Activated T-cell treated with anti-CD3 and anti-CD28 coated beads, Interleukin-2, amount 50 U/mL, for 48 hours (primary cell): Measurements from ENCODE around the gene SALL4.
"Not testable (repeated sequence)": the region's sequence is repeated elsewhere in the genome, so short reads cannot be mapped to it uniquely, and the experiment has no call there.

Source experiments
- DNase-seq, 2 experiments: peaks; one replicate each; pipeline ENCODE4 v3.0.0-alpha.2; 2020

Gene SALL4

GRCh38 chr20:51763965-51764602, 38.2 kb downstream of the SALL4 start:
- DNase-seq = no peak

GRCh38 chr20:51760905-51761546, 41.3 kb downstream of the SALL4 start:
- DNase-seq = no peak

GRCh38 chr20:51759769-51760510, 42.4 kb downstream of the SALL4 start:
- no peak for DNase-seq

GRCh38 chr20:51758978-51759544, 43.3 kb downstream of the SALL4 start:
- no peak for DNase-seq

GRCh38 chr20:51757226-51757625, 45.1 kb downstream of the SALL4 start:
- DNase-seq = no peak

GRCh38 chr20:51756653-51757052, 45.7 kb downstream of the SALL4 start:
- no peak for DNase-seq

- DNase-seq = not testable (repeated sequence)
Observed at GRCh38 chr20:51753220-51753619, 49.1 kb downstream of the SALL4 start.

GRCh38 chr20:51752343-51752951, 49.9 kb downstream of the SALL4 start:
- no peak for DNase-seq

- no peak for DNase-seq
Observed at GRCh38 chr20:51750770-51751388, 51.4 kb downstream of the SALL4 start.

- DNase-seq = peak; percentile 51 to 55
Observed at GRCh38 chr20:51750037-51750769, 52.1 kb downstream of the SALL4 start.

GRCh38 chr20:51749674-51750036, 52.7 kb downstream of the SALL4 start:
- DNase-seq = no peak

- DNase-seq = no peak
Observed at GRCh38 chr20:51747182-51747911, 55.0 kb downstream of the SALL4 start.

- DNase-seq = no peak
Observed at GRCh38 chr20:51745804-51746203, 56.5 kb downstream of the SALL4 start.

GRCh38 chr20:51740838-51741237, 61.5 kb downstream of the SALL4 start:
- DNase-seq = no peak

- DNase-seq = not testable (repeated sequence)
Observed at GRCh38 chr20:51740308-51740707, 62.0 kb downstream of the SALL4 start.

GRCh38 chr20:51739722-51740249, 62.5 kb downstream of the SALL4 start:
- no peak for DNase-seq

- DNase-seq = no peak
Observed at GRCh38 chr20:51738877-51739447, 63.4 kb downstream of the SALL4 start.

GRCh38 chr20:51738261-51738660, 64.1 kb downstream of the SALL4 start:
- DNase-seq = not testable (repeated sequence)

- no peak for DNase-seq
Observed at GRCh38 chr20:51736947-51737346, 65.4 kb downstream of the SALL4 start.

GRCh38 chr20:51735728-51736600, 66.4 kb downstream of the SALL4 start:
- DNase-seq = no peak
